T47D (cell line): ENCODE results near the gene NFATC2.
A peak's percentile ranks its signal among the peaks of the same experiment; 100 is the strongest.
"Not testable (repeated sequence)": the region's sequence is repeated elsewhere in the genome, so short reads cannot be mapped to it uniquely, and the experiment has no call there.

Experiments used
- DNase-seq, 2 experiments: peaks; one replicate each; pipeline versions ENCODE4 v3.0.0 to v3.0.0-alpha.2; 2011 to 2012; ENCODE audit warnings: low read depth in 1 of 2, low spot score in 1 of 2
- JUND ChIP-seq: IDR thresholded peaks from 2 replicates; pipeline ENCODE4 v1.6.1; 2012; ENCODE audit warnings: low read depth
- in situ Hi-C: cut with HindIII; loops from 2 replicates; pipeline ENCODE4 v1.10.0; 2016; ENCODE audit warnings: low sequenced_read_pairs, low pct_unique_long_range_greater_than_20kb

Gene NFATC2

DNA sequence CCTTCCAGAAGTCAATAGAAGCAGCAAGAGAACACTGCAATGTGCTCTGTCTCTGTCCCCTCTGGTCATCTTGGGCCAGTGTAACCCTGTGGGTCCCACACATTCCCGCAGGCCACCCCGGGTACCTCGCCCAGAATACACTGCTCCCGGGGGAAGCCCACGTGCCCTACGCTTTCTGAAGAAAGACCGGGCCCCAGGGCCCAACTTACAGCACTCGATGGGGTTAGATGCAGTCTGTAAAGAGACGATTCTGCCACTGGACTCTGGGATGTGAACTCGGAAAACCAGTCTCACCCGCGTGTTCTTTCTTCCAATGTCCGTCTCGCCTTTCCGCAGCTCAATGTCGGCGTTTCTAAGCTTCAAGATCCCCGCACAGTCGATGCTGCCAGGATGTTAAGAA is 68.7 kb downstream of the NFATC2 start:
- in situ Hi-C loops, result no loop called here
- no peak for TF ChIP-seq JUND
- no peak for DNase-seq

DNA sequence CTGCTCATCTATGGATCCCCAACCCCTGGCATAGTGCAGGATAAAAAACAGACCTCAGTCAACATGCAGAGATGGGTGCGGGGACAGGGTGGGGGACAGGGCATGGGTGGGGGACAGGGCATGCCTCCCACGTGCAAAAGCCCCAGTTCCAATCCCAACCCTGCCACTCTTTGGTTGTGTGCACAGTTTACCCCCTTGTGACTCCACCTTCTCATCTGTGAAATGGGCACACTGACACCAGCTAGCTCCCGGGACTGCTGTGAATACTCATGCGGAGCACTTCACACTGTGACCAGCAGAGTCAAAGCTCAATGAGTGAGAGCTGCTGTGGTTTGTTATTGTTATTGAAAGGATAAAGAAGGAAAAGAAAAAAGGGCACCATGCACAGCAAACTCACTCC is 69.3 kb downstream of the NFATC2 start:
- TF ChIP-seq JUND, result no peak
- in situ Hi-C loops, result no loop called here
- no peak for DNase-seq

DNA sequence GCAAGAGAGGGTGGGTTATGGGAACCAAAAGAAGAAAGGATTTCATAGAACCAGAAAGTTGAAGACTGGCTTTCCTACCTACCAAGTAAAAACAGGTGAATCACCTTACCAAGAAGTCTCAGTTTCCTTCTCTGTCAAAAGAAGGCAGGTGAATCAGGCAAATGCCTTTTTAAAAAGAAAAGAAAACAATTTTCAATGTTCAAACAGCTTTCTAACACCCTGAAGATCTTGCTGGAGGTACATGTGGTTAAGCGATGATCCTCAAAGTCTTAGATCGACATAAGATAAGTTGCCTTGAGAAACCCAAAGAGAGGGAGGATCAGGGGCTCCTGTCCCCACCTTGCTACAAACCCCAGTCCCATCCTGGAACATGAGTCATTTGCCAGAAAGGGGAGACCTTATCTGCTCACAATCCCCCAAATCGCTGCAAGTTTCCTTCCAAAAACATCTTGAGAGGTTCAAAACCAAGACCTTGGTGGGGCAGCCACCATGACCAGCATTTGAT is 71.6 kb downstream of the NFATC2 start:
- no peak for DNase-seq
- in situ Hi-C loops, result no loop called here
- no peak for TF ChIP-seq JUND

DNA sequence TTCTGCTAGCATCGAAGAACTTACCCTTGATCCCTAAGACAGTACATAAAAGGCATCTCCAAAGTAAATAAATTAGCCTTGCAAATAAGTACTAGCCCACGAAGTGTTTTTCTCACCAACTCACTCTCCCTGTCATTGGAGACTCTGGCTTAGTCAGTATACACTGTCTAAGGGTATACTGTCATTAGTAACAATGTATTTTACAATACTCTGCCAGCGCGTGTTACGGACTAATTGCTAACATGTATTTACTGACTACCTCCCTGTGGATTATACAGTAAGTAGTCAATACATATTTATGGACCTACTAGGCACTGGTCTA is 72.1 kb downstream of the NFATC2 start:
- no peak for DNase-seq
- in situ Hi-C loops, result no loop called here
- no peak for TF ChIP-seq JUND

DNA sequence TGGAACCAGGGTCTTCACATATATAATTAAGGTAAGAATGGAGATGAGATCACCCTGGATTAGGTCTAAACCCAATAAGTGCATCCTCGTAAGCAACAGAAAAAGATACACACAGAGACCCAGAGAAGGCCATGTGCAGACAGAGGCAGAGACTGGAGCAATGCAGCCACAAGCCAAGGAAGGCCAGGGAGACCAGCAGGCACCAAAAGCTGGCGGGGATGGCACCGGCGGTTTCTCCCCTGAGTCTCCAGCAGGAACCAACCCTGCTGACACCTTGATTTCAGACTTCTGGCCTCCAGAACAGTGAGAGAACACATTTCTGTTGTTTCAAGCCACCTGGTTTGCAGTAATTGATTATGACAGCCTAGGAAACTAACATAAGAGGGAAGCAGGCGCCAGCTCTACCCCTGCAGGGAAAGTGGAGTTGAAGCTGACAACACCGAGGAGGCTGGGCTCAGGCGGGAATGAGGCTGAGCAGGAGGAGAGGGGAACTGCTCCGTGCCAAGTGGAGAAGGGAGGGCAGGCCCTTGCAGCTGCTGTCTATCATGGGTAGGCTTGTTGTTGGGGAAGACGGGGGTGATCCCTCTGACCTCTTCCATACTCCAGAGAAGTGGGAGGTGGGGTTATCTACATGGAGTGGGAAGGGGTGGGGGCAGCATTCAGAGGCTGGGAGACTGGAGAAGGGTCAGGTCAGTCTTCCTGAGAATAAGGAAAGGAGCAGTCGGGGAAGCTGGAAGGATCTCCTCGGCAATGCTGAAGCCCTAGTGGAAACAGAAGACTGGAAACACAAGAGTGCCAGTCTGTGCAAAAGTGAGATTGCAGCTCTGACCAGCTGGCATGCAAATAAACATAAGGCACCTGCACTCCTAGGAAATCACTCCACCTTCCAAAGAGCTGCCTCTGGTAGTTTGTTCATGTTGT is 72.7 kb downstream of the NFATC2 start:
- peak in 1 of 2 experiments; percentile 22 for DNase-seq
- no peak for TF ChIP-seq JUND
- in situ Hi-C loops, result no loop called here

DNA sequence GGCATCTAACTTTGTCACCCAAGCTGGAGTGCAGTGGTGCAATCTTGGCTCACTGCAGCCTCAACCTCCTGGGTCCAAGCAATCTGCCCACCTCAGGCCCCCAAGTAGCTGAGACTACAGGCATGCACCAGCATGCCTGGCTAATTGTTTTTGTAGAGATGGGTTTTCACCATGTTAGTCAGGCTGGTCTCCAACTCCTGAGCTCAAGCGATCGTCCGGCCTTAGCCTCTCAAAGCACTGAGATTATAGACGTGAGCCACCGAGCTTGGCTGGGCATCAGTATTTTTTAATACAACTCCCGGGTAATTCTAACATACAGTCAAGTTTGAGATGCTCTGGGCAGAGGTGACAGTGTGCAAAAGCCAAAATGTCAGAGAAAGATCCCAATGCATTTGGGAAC is 73.5 kb downstream of the NFATC2 start:
- TF ChIP-seq JUND, result no peak
- DNase-seq, result no peak
- in situ Hi-C loops, result no loop called here

DNA sequence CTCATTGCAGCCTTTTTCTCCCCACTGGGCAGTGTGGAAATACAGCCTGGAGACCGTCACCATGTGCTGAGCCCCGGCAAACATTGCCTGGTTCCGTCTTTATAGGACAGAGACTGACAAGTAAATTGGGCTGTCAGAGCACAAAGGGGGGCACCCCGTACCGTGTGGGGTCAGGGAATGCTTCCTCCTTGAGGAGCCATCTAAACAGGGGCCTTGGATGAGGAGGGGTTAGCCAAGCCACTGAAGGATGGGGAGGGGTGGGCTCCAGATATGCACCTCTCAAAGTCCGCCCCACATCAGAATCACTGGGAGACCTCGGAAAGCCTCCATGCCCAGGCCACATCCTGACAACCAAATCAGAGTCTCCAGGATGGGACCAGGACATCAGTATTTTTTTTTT is 73.9 kb downstream of the NFATC2 start:
- DNase-seq, result no peak
- in situ Hi-C loops, result no loop called here
- no peak for TF ChIP-seq JUND

DNA sequence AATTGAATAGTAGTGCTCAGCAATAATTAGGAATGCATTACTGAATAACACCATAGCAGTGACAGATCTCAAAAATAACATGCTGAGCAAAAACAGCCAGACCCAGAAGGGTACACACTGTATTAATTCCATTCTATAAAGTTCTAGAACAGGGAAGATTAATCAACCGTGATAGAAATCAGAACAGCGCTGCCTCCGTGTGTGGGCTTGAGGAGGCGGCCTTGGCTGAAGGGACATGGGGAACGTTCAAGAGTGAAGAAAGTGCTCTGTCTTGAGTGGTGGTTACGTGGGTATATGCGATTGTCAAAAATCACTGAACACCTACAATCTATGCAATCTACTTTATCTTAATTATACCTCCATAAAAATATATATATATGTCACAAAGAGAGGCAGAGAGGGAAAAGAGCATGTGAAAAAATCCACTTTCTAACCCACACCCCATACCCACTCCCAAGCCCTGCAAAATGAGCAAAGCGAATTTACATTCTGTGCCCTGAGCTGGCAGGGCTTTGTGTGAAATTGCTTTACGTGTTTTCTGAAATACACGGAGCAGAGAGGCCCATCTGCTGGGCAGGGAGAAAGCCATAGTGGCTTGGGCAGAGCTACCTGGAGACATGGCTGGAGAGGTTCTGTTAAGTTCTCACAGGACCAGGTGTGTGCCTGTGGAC is 74.4 kb downstream of the NFATC2 start:
- no peak for TF ChIP-seq JUND
- in situ Hi-C loops, result no loop called here

DNA sequence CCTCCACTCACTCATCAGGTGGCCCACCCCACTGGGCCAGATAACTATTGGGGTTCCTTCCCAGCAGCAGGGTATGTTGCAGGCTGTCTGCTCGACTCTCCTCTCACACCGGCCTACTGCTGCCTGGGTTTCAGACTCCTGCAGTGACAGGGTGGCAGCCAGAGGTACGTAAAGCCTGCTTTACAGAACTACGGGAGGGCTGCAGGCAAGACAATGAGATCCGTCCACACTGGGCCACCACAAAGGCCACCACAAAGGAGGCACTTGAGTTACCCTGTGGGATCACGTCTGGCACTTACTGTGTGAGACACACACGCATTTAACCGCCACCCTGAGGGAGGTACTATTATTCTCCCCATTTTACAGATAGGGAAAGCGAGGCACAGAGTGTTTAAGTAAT is 78.5 kb downstream of the NFATC2 start:
- in situ Hi-C loops, result no loop called here
- TF ChIP-seq JUND, result no peak
- no peak for DNase-seq

More for the DNA sequence above, 74.4 kb downstream of the NFATC2 start:
- DNase-seq, result no peak

DNA sequence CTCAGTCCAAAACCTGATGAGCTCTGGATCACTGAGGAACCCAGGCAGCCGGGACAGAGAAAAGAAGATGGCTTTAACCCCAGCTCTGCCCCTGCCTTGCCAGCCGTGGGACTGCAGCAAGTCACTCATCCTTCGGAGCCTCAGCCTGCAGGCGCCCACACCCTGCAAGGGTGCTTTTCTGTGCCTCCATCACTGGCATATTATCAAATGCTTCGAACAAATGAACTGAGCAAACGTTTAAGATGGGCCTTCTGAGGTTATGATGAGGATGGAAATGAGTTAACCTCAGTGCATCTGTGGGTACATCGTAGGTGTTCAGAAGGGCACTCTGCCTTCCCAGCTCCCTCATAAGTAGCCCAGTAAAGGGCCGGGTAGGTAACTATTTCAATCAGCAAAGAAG is 79.0 kb downstream of the NFATC2 start:
- DNase-seq, result no peak
- in situ Hi-C loops, result no loop called here
- no peak for TF ChIP-seq JUND

DNA sequence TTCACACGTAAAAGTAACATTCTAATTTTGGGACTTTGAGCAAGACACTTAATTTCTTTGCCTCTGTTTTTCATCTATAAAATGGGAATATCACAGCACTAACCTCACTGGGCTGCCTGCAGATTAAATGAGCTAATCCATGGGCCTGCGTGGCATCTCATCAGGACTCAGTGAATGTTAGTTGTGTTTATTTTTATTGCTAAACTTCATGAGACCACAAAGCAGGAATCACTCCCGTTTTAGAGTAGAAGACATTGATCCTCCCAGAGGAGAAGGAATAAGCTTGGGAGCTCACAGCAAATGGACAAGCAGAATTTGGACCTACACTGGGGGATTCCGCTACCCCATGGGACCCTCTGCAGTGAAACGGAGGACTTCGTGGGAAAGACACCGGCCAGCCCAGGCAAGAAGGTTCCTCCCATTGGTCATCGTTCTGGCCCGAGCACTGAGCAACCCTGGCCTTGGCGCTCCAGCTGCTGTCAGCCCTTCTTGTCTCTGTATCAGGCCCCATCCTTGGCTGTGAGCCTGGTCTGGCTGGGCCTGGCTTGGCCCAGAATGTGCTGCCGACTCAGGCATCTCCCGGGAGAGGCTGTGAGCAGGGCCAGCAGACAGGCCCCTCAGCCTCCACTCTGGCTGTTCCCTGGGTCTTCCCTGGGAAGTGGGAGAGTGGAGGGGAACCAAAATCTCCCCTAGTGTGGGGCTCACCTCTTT is 79.8 kb downstream of the NFATC2 start:
- in situ Hi-C loops, result no loop called here
- TF ChIP-seq JUND, result no peak
- no peak for DNase-seq

DNA sequence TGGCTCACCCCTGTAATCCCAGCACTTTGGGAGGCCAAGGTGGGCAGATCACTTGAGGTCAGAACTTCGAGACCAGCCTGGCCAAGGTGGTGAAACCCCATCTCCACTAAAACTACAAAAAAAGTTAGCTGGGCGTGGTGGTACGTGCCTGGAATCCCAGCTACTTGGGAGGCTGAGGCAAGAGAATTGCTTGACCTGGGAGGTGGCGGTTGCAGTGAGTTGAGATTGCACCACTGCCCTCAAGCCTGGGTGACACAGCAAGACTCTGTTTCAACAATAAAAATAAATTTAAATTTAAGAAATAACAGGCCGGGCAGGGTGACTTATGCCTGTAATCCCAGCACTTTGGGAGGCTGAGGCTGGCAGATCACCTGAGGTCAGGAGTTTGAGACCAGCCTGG is 80.7 kb downstream of the NFATC2 start:
- DNase-seq, in situ Hi-C loops: not testable (repeated sequence)

DNA sequence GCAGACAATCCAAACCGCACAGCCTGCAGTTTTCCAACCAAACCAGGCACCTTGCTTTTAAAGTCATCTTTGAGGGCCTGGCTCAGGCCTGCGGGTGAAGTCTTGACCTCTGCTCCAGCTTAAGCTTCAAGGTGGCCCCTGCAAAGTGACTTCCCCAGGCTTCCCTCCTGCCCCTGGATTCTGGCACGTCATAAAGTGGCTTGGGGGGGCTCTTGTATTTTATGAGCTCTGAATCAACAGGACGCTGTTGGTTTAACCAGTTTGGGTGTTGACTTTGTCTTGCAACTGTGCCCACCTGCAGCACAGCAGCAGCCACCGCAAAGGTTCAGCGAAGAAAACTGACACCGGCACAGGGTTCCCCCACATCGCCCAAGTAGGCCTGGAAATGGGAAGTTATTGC is 81.2 kb downstream of the NFATC2 start:
- no peak for DNase-seq
- no peak for TF ChIP-seq JUND
- in situ Hi-C loops, result no loop called here
